K562 (cell line): ENCODE data around the gene CRYBG3. TPM values are rescaled to one million over a fixed set of nuclear protein-coding genes. Genes with fewer than 3 reads are reported as not detected.

Experiments
- PURB ChIP-seq: sonication (generic); formaldehyde crosslinking; IDR thresholded peaks from 2 replicates; pipeline ENCODE4 v1.9.0; 2021; ENCODE audit warnings: low read depth, mild to moderate bottlenecking, missing genetic modification reagents
- RBM15 ChIP-seq: fragments of 200-400 bp; formaldehyde crosslinking; IDR thresholded peaks from 2 replicates; pipeline ENCODE4 v1.6.1; 2018; ENCODE audit warnings: mild to moderate bottlenecking, low read length, moderate library complexity; ENCODE audit not compliant: insufficient read depth
- SNIP1 ChIP-seq: fragments of 450-650 bp; IDR thresholded peaks from 2 replicates; pipeline ENCODE4 v1.7.1; 2017; ENCODE audit warnings: low read depth, mild to moderate bottlenecking
- TGIF2 ChIP-seq: sonication (generic); formaldehyde crosslinking; IDR thresholded peaks from 2 replicates; pipeline ENCODE4 v1.8.1; 2022; ENCODE audit warnings: mild to moderate bottlenecking, missing genetic modification reagents, moderate library complexity
- ZNF274 ChIP-seq: IDR thresholded peaks from 2 replicates; pipeline ENCODE4 v1.6.1; 2011; ENCODE audit warnings: low read depth, mild to moderate bottlenecking, low read length, moderate library complexity, borderline replicate concordance
- polyA plus RNA-seq, 8 experiments: library from polyadenylated mRNA; depleted of rRNA in 4 of 8; stranded (reverse) in 5 of 8; unstranded in 3 of 8; fragments of >200 nt; fragmentation: Nextera tagmentation in 2 of 8; fragmentation: Illumina TruSeq in 1 of 8; extraction: Ambion mirVana in 2 of 8; extraction: Trizol in 1 of 8; gene quantifications; 2 replicates each; pipeline versions ENCODE4 v1.2.1 to v1.2.3, GENCODE V29; 2011 to 2014; ENCODE audit warnings: inconsistent platforms in 1 of 8, missing spikeins in 1 of 8
- total RNA-seq, 7 experiments: library from RNA; depleted of rRNA in 6 of 7; stranded (reverse); fragments of >200 nt in 6 of 7; fragmentation: Illumina TruSeq in 2 of 7; extraction: Trizol in 2 of 7; gene quantifications; 2 replicates each; pipeline versions ENCODE4 v1.2.1 to v1.2.3, GENCODE V29; 2011 to 2021; ENCODE audit warnings: low replicate concordance in 1 of 7
- TF ChIP-seq, protein P1 (sequence below), 2 experiments: fragments of 450-650 bp; IDR thresholded peaks; 2 replicates each; pipeline ENCODE4 v1.6.1; 2016; ENCODE audit warnings: mild to moderate bottlenecking in 2 of 2, borderline replicate concordance in 1 of 2, low read depth in 1 of 2, moderate library complexity in 1 of 2
- TF ChIP-seq, protein P2 (sequence below), 2 experiments: fragments of 250-450 bp in 1 of 2; fragments of 450-650 bp in 1 of 2; sonication (Bioruptor Pico) in 1 of 2; IDR thresholded peaks; 2 replicates each; pipeline versions ENCODE4 v1.6.1 to v1.8.0; 2016 to 2021; ENCODE audit warnings: mild to moderate bottlenecking in 2 of 2, moderate library complexity in 2 of 2, missing compliant biosample characterization in 1 of 2, missing genetic modification characterization in 1 of 2
- TF ChIP-seq, protein P3 (sequence below): IDR thresholded peaks from 3 replicates; pipeline ENCODE4 v1.6.1; 2011; ENCODE audit warnings: borderline replicate concordance, mild to moderate bottlenecking, moderate library complexity; ENCODE audit not compliant: insufficient read length; ENCODE audit errors: extremely low read depth
- TF ChIP-seq, protein P4 (sequence below), 2 experiments: fragments of 150-350 bp in 1 of 2; IDR thresholded peaks; 2 replicates each; pipeline ENCODE4 v1.6.1; 2012 to 2016; ENCODE audit warnings: low read depth in 2 of 2, low read length in 2 of 2, mild to moderate bottlenecking in 1 of 2, moderate library complexity in 1 of 2

CRYBG3 gene
- total and polyA plus RNA-seq, 9 of the 15 experiments (the other 6 are each of a cell fraction or from before 2014, with no cell fraction given): 0.08 to 0.72 (median 0.18) TPM

DNA sequence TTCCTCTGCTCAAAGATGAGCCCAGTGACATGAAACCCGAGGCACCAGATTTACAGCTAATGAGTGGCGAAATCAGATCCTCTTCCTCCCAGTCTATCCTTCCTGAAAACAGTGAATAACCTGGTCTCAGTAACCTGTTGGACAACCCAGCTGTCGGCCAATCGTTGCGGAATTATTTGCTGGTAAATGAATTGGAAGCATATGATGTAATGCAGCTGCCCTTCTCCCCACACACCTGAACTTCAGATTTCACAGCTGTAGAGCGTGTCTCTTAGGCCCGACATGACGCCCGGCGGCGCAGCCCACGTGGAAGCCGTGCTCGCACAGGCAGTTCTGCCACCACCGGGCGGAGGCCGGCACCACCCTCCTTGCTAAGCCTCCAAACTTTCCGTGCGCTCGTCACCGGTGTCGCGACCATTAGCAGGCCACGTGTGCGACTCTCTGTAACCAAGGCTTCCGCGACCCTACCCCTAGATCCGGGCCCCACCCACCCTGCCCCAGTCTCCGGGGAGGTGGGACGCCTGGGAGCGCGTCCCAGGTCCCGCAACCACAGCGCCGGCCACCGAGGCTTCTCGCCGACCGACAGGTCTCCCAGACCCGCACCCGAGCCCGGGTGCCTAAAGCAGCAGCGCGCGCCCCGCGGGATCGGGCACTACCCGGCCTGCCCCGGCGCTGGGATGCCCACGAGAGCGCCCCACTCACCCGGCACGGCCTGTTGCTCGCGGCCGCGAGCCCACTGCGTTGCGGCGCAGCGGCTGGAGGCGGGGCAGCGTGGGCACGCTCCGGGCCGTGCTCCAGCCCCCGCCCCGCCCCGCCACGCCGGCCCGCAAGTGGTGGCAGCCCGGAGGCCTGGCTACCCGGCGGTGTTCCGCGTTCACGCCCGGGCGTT, 150.1 kb downstream of the CRYBG3 start, which contains the start of gene RIOX2 (continued):
- TF ChIP-seq, protein P1, sequence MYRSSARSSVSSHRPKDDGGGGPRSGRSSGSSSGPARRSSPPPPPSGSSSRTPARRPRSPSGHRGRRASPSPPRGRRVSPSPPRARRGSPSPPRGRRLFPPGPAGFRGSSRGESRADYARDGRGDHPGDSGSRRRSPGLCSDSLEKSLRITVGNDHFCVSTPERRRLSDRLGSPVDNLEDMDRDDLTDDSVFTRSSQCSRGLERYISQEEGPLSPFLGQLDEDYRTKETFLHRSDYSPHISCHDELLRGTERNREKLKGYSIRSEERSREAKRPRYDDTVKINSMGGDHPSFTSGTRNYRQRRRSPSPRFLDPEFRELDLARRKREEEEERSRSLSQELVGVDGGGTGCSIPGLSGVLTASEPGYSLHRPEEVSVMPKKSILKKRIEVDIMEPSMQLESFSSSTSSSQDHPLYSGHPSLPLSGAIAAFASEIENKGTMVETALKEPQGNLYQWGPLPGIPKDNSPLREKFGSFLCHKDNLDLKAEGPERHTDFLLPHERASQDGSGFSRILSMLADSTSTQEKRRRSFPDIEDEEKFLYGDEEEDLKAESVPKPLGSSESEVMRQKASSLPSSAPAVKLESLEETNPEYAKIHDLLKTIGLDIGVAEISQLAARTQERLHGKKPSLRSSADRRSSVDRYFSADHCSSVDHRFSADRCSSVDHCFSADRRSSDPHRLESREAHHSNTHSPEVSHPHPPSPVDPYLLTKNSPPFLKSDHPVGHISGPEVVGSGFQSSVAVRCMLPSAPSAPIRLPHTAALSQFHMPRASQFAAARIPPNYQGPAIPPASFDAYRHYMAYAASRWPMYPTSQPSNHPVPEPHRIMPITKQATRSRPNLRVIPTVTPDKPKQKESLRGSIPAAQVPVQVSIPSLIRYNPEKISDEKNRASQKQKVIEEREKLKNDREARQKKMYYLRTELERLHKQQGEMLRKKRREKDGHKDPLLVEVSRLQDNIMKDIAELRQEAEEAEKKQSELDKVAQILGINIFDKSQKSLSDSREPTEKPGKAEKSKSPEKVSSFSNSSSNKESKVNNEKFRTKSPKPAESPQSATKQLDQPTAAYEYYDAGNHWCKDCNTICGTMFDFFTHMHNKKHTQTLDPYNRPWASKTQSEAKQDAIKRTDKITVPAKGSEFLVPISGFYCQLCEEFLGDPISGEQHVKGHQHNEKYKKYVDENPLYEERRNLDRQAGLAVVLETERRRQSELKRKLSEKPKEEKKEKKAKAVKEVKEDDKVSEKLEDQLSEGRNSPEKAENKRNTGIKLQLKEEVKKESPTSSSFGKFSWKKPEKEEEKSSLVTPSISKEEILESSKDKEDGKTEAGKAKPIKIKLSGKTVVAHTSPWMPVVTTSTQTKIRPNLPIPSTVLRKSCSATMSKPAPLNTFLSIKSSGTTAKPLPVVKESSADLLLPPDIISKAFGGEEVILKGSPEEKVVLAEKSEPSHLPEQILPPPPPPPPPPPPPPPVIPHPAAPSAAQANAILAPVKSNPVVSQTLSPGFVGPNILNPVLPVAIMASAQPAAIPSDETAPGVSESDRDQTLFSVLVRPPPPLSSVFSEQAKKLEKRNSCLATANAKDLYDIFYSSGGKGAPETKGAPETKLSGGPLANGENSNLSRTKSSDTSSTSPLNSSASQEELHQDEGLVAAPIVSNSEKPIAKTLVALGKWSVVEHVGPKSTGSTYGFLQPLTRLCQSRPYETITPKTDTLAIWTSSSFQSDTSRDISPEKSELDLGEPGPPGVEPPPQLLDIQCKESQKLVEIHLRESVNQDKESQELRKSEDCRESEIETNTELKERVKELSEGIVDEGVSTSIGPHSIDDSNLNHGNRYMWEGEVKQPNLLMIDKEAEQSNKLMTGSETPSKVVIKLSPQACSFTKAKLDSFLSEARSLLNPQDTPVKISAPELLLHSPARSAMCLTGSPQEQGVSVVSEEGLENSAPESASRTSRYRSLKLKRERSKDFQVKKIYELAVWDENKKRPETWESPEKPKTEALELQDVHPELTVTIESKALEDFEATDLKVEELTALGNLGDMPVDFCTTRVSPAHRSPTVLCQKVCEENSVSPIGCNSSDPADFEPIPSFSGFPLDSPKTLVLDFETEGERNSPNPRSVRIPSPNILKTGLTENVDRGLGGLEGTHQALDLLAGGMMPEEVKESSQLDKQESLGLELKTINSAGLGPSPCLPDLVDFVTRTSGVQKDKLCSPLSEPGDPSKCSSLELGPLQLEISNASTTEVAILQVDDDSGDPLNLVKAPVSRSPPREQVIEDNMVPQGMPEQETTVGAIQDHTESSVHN (IDR thresholded peaks at IDR 0.05; ENCODE audit: borderline replicate concordance in 1 of 2, low read depth in 1 of 2): no peak
- TF ChIP-seq PURB (CRISPR knock-in tag) (no peak), TGIF2 (CRISPR knock-in tag) (no peak), SNIP1 (no peak), RBM15 (no peak), ZNF274 (no peak)
- TF ChIP-seq, protein P2, sequence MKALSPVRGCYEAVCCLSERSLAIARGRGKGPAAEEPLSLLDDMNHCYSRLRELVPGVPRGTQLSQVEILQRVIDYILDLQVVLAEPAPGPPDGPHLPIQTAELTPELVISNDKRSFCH (CRISPR knock-in tag; IDR thresholded peaks at IDR 0.05): no peak
- TF ChIP-seq, protein P2 (tag; IDR thresholded peaks at IDR 0.05): no peak
- TF ChIP-seq, protein P3, sequence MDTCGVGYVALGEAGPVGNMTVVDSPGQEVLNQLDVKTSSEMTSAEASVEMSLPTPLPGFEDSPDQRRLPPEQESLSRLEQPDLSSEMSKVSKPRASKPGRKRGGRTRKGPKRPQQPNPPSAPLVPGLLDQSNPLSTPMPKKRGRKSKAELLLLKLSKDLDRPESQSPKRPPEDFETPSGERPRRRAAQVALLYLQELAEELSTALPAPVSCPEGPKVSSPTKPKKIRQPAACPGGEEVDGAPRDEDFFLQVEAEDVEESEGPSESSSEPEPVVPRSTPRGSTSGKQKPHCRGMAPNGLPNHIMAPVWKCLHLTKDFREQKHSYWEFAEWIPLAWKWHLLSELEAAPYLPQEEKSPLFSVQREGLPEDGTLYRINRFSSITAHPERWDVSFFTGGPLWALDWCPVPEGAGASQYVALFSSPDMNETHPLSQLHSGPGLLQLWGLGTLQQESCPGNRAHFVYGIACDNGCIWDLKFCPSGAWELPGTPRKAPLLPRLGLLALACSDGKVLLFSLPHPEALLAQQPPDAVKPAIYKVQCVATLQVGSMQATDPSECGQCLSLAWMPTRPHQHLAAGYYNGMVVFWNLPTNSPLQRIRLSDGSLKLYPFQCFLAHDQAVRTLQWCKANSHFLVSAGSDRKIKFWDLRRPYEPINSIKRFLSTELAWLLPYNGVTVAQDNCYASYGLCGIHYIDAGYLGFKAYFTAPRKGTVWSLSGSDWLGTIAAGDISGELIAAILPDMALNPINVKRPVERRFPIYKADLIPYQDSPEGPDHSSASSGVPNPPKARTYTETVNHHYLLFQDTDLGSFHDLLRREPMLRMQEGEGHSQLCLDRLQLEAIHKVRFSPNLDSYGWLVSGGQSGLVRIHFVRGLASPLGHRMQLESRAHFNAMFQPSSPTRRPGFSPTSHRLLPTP: no peak
- TF ChIP-seq, protein P4, sequence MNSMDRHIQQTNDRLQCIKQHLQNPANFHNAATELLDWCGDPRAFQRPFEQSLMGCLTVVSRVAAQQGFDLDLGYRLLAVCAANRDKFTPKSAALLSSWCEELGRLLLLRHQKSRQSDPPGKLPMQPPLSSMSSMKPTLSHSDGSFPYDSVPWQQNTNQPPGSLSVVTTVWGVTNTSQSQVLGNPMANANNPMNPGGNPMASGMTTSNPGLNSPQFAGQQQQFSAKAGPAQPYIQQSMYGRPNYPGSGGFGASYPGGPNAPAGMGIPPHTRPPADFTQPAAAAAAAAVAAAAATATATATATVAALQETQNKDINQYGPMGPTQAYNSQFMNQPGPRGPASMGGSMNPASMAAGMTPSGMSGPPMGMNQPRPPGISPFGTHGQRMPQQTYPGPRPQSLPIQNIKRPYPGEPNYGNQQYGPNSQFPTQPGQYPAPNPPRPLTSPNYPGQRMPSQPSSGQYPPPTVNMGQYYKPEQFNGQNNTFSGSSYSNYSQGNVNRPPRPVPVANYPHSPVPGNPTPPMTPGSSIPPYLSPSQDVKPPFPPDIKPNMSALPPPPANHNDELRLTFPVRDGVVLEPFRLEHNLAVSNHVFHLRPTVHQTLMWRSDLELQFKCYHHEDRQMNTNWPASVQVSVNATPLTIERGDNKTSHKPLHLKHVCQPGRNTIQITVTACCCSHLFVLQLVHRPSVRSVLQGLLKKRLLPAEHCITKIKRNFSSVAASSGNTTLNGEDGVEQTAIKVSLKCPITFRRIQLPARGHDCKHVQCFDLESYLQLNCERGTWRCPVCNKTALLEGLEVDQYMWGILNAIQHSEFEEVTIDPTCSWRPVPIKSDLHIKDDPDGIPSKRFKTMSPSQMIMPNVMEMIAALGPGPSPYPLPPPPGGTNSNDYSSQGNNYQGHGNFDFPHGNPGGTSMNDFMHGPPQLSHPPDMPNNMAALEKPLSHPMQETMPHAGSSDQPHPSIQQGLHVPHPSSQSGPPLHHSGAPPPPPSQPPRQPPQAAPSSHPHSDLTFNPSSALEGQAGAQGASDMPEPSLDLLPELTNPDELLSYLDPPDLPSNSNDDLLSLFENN (IDR thresholded peaks at IDR 0.05; ENCODE audit: low read depth in 2 of 2, low read length in 2 of 2): no peak
